HG02870 (cell line): ENCODE results near the gene ETFRF1.

Experiments
- ATAC-seq: cut with Tn5 transposase; IDR thresholded peaks from one replicate; pipeline ENCODE4 v1.9.1; 2021; ENCODE audit warnings: mild to moderate bottlenecking, moderate library complexity; ENCODE audit not compliant: unreplicated experiment

The ETFRF1 gene

GRCh38 chr12:25195056-25195971 is at the start of gene ETFRF1, which contains the start of gene DNAI7:
Gene ETFRF1, plus strand, starts transcription at chr12:25195237. Its CDS starts 8,720 bp downstream, at chr12:25203957.
Gene DNAI7, minus strand, starts transcription at chr12:25195160. Its CDS starts 82 bp downstream, at chr12:25195078.
- peak; percentile 92 for ATAC-seq

DNA sequence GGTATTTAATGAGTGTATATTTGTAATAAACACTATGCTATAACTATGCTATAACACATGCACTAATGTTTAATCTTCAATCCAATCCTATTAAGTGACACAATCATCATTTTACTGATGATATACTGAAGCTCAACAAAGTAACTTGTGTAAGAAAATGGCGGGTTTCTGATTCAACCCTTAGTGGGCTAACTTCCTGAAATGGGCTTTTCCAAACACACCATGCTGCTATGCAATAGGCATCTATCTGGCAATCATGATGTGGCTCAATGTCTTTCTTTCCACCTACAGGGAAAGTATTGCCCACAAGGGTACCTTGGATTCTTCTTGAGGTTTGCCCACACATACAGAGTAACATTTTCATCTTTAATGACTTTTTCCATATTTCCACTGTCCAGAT is 48.4 kb upstream of the ETFRF1 start:
- ATAC-seq, result no peak

- no peak for ATAC-seq
These were observed 43.6 kb upstream of the ETFRF1 start for GRCh38 chr12:25151476-25151875.

- ATAC-seq, result no peak
These were observed 43.0 kb upstream of the ETFRF1 start for GRCh38 chr12:25152055-25152454.

DNA sequence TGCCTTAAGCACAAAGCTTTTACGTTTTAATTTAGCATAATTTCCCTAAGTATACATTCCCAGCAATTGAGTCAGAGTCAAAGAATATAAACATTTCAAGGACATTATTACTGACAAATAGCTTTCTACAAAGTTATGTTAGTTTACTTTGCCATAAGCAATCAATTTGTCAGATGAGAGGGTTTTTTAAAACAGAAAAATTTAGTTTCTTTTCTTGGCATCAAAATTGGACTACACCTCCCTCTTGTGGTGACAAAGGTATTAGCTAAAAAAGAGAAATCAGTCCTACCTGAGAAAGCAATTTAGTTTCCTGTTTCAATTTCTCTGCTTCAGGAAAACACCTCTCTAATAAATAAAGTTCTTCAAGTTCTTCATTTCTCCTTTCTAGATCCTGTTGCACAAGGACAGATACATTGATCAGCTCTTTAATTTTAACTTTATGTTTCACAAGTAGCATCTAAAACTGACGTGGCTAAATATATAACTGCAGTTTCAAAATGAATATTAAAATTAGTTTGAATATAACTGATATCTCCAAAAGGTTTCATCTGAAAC is 39.9 kb upstream of the ETFRF1 start:
- peak; percentile 49 for ATAC-seq

GRCh38 chr12:25156061-25156460 is 39.0 kb upstream of the ETFRF1 start:
- ATAC-seq, result no peak

DNA sequence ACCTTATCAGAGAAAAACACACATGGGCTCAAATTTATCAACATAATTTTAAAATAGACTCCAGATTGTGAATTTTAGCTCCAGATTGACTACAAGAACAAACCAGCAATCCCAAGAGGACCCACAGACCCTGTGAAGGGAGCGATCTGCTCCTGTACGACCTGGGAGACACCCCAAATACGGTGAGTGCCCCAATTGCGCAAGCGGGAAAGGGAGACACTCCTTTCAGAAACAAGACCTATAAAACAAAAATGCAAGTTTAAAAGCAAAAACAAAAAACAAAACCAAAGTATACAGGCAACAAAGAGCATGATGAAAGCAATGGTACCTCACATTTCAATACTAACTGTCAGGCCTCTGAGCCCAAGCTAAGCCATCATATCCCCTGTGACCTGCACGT is 32.2 kb upstream of the ETFRF1 start:
- no peak for ATAC-seq

DNA sequence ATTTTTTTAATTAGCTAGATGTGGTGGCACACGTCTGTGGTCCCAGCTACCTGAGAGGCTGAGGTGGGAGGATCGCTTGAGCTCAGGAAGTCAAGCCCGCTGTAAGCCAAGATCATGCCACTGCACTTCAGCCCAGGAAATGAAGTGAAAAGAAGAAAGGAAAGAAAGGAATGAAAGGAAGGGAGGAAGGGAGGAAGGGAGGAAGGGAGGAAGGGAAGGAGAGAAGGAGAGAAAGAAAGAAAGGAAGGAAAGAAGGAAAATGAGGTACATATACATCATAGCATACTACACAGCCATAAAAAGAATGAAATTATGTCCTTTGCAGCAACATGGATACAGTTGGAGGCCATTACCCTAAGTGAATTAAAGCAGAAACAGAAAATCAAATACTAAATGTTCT is 12.3 kb upstream of the ETFRF1 start:
- ATAC-seq, result no peak

GRCh38 chr12:25184132-25184531 is 10.9 kb upstream of the ETFRF1 start:
- no peak for ATAC-seq

- no peak for ATAC-seq
These were observed 8.8 kb upstream of the ETFRF1 start for GRCh38 chr12:25186038-25186787.

- peak; percentile 80 for ATAC-seq
These were observed 8.1 kb upstream of the ETFRF1 start for GRCh38 chr12:25186788-25187402.

GRCh38 chr12:25187781-25188180 is 7.3 kb upstream of the ETFRF1 start:
- no peak for ATAC-seq

DNA sequence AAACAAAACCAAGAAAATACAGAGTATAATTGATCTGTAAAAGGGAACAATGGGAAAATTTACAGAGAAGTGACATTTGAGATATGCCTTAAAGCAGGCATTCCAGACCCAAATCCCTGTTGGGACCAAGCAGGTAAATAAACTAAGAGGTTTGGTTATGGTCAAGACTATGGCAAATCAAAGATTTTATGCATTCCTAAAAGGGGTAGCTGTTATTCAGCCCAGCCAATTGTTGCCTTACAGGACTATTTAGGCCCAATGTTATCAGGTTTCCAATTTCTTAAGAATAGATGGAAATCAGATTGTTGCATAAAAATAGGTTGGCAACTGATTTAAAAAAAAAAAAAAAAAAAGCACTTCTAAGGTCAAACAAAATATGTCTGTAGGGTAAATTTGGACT is 5.4 kb upstream of the ETFRF1 start:
- ATAC-seq, result no peak

- ATAC-seq, result no peak
These were observed 4.2 kb upstream of the ETFRF1 start for GRCh38 chr12:25190793-25191192.

- no peak for ATAC-seq
These were observed 823 bp upstream of the ETFRF1 start for GRCh38 chr12:25194214-25194613.

- ATAC-seq, result no peak
These were observed 348 bp upstream of the ETFRF1 start for GRCh38 chr12:25194722-25195055.

GRCh38 chr12:25197608-25198007 is 2.6 kb downstream of the ETFRF1 start:
- no peak for ATAC-seq

DNA sequence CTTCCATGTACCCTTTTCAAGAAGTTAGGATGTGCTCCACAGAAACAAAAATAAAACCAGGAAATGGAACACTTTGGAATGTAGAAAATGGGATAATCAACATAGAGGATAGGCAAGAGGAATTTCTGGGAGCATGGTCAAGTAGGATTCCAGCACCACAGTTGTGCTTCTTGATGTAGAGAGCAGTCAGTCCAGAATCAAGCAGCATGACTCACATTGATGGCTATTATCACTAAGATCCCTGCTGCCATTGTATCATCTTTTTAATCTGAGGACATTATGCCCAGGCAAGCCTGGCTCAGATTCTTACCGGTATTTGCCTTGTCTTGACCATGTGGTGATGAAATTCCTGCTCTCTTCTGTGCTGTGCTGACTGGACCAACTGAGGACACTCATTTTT is 5.7 kb downstream of the ETFRF1 start:
- no peak for ATAC-seq

DNA sequence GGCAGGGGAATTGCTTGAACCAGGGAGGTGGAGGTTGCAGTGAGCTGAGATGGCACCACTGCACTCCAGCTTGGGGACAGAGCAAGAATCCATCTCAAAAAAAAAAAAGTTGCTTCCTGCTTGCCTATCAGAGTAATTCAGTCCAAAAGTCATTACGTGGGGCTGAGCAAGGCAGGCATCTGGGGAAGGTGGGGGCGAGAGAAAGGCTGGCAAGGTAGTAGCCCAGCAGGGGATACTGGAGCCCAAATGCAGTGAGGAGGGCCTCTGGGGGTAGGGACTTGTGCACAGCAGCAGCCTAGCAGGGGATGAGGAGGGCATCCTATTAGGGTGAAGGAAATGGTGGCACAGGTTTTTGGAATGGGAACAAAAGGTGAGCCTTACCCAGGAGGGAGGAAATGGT is 7.1 kb downstream of the ETFRF1 start:
- ATAC-seq, result no peak

- ATAC-seq, result no peak
These were observed 12.4 kb downstream of the ETFRF1 start for GRCh38 chr12:25207411-25207810.

- no peak for ATAC-seq
These were observed 12.8 kb downstream of the ETFRF1 start for GRCh38 chr12:25207846-25208245.
